HG03521 (cell line): Measurements from ENCODE around the gene PDPK1.
"Not testable (repeated sequence)": the region's sequence is repeated elsewhere in the genome, so short reads cannot be mapped to it uniquely, and the experiment has no call there.

Experiments
- ATAC-seq: cut with Tn5 transposase; IDR thresholded peaks from one replicate; pipeline ENCODE4 v1.9.1; 2021; ENCODE audit warnings: mild to moderate bottlenecking, moderate library complexity; ENCODE audit not compliant: unreplicated experiment

PDPK1 gene

GRCh38 chr16:2520784-2521531 is 16.9 kb upstream of the PDPK1 start:
- peak; percentile 26 for ATAC-seq

GRCh38 chr16:2523801-2524231 is 14.0 kb upstream of the PDPK1 start:
- no peak for ATAC-seq

- ATAC-seq = no peak
These were observed 13.4 kb upstream of the PDPK1 start for GRCh38 chr16:2524339-2524938.

- no peak for ATAC-seq
These were observed 11.7 kb upstream of the PDPK1 start for GRCh38 chr16:2526135-2526534.

GRCh38 chr16:2527071-2527783 is 10.6 kb upstream of the PDPK1 start:
- no peak for ATAC-seq

- ATAC-seq = no peak
These were observed 10.1 kb upstream of the PDPK1 start for GRCh38 chr16:2527784-2528100.

GRCh38 chr16:2528161-2529060 is 9.4 kb upstream of the PDPK1 start:
- no peak for ATAC-seq

GRCh38 chr16:2529061-2529931 is 8.5 kb upstream of the PDPK1 start:
- ATAC-seq = no peak

- ATAC-seq = no peak
These were observed 7.7 kb upstream of the PDPK1 start for GRCh38 chr16:2529961-2530628.

- ATAC-seq = no peak
These were observed 7.0 kb upstream of the PDPK1 start for GRCh38 chr16:2530629-2531318.

- no peak for ATAC-seq
These were observed 6.5 kb upstream of the PDPK1 start, which contains the start of gene CEMP1 for GRCh38 chr16:2531371-2531695. CEMP1 (minus strand) TSS chr16:2531408; CDS start chr16:2531073, 335 bp downstream.

GRCh38 chr16:2531696-2532493 is 5.9 kb upstream of the PDPK1 start:
- ATAC-seq = peak; percentile 81

- ATAC-seq = peak; percentile 13
These were observed 5.2 kb upstream of the PDPK1 start for GRCh38 chr16:2532494-2533141.

GRCh38 chr16:2533142-2533755 is 4.6 kb upstream of the PDPK1 start:
- not testable (repeated sequence) for ATAC-seq

GRCh38 chr16:2533912-2534311 is 3.9 kb upstream of the PDPK1 start:
- ATAC-seq = no peak

- ATAC-seq = not testable (repeated sequence)
These were observed 3.5 kb upstream of the PDPK1 start for GRCh38 chr16:2534335-2534734.

GRCh38 chr16:2535625-2536013 is 2.2 kb upstream of the PDPK1 start:
- ATAC-seq = no peak
